Measurements from ENCODE around the gene ZNF605.
A peak's percentile ranks its signal among the peaks of the same experiment; 100 is the strongest.
"Not testable (repeated sequence)": the region's sequence is repeated elsewhere in the genome, so short reads cannot be mapped to it uniquely, and the experiment has no call there.

ZNF605 gene

DNA sequence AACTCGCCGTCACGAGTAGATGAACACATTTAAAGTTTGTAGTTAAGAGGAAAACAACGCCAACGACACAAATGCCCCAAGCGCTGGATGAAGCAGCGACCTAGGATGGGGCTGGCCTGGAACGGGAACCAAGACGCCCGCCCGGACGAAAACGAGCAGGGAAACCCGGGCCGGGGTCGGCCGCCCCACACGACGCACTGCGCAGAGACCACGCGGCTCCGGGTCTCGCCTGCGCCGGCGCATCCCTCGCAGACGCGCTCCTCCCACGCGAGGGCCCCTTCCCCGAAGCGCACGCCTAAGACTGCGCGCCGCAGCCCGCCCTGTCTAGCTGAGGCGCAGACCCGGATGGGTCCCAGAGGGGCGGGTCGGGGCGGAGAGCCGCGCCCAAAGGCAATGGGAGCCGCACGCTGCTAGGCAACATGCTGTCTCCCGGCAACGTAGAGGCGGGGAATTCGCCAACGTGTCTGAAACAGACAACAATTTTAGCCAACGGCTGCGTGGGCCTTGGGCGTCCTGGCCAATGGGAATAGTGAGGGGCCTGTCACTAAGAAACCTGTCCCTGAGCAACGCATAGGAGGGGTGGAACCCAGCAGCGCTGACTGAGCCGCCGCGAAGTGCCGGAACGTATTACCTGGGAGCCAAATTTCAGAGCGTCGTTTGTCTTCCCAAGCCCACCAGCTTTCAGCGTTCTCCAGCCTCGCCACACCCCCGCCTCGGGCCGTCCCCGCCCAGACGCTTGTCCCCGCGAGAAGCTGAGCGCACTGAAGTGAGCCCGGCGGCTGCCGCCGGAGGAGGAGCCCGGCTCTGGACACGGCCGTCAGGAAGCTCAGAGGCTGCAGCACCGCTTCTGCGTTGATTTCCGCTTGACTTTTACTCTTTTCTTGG, 47.7 kb downstream of the ZNF605 start:
- DNase-seq (ENCODE audit: insufficient read length, low spot score) (peak; percentile 97), FAIRE-seq (peak; percentile 99)

DNA sequence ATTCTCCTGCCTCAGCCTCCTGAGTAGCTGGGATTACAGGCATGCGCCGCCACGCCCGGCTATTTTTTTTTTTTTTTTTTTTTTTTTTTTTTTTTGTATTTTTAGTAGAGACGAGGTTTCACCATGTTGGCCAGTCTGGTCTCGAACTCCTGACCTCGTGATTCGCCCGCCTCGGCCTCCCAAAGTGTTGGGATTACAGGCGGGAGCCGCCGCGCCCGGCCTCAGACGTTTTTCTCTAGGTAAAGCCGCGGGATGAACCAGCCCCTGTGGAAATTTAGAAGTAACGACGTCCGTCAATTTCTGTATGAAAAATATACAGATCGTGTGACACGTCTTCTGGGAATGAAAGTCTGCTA, 48.3 kb downstream of the ZNF605 start:
- not testable (repeated sequence) for DNase-seq (ENCODE audit: insufficient read length, low spot score); FAIRE-seq

DNA sequence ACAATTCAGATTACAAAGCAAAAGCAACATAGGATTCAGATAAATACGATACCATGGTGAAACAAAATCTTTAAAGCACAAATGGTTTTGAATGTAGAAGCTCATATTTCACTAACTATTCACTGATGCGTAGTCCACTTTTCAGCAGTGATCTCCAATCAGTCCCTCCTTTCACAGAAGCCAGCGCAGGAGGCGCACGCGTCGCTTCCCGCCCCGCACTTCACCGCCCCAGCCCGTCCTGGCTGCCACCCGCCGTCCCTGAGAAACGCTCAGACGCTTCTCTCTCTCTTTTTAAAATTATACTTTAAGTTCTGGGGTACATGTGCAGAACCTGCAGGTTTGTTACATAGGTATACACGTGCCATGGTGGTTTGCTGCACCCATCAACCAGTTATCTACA, 48.9 kb downstream of the ZNF605 start:
- DNase-seq (ENCODE audit: insufficient read length, low spot score) (no peak), FAIRE-seq (no peak)

DNA sequence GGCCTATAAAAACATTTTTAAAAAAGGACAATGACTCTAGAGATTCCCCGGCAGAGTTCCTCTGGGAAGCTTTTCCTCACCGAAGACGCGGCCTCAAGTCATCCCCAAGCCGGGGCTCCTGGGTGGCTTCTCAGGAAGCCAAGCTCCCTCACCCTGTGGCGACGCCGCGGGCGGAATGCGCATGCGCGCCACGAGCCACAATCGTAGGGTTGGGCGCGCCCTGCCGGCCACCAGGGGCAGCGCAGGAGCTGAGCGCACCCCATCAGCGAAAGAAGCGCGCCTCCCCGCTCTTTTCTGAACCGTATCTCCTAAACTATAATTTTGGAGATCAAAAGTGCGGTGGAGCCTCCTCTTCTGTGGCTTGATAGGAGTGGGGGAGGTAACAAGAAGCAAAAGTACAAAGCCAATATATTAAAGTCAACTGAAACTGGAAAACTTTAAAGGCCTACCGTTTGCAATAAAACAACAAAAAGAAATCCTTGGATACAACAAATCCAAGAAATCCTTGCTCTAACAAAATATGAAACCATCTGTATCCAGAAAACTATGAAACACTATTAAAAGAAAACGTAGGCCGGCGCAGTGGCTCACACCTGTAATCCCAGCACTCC, 51.3 kb downstream of the ZNF605 start:
- FAIRE-seq (no peak), DNase-seq (ENCODE audit: insufficient read length, low spot score) (no peak)

DNA sequence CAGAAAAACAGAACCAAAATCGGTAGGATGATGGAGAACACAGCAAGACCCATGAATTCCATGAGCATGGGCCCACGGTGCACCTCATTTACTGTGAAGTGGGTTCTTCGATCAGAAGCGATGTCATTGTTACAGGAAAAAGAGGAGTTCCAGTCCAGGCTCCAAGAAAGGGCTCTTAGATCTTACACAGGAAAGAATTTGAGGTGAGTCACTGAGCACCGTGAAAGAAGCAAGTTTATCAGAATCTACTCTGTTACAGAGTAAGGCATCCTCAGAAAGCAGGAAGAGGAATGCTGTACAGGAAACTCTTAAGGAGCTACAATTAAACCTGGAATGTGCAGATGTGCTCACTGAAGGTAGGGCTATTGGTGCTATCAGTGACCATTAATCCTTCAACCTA, 57.1 kb downstream of the ZNF605 start:
- DNase-seq (ENCODE audit: insufficient read length, low spot score) (no peak), FAIRE-seq (no peak)

DNA sequence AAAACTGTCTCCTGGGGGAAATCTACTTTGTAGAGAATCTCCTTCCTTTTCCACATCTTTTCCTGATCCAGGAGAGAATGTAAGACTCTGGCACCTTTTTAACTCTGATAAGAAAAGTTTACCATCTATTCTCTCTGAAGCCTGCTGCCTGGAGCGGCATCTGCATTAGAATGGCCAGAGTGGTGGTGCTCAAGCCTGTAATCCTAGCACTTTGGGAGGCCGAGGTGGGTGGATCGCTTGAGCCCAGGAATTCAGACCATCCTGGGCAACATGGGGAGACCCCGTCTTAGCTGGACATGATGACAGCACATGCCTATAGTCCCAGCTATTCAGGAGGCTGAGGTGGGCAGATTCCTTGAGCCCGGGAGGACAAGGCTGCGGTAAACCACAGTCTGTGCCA, 67.3 kb downstream of the ZNF605 start:
- FAIRE-seq, result no peak
- DNase-seq (ENCODE audit: insufficient read length, low spot score), result no peak

DNA sequence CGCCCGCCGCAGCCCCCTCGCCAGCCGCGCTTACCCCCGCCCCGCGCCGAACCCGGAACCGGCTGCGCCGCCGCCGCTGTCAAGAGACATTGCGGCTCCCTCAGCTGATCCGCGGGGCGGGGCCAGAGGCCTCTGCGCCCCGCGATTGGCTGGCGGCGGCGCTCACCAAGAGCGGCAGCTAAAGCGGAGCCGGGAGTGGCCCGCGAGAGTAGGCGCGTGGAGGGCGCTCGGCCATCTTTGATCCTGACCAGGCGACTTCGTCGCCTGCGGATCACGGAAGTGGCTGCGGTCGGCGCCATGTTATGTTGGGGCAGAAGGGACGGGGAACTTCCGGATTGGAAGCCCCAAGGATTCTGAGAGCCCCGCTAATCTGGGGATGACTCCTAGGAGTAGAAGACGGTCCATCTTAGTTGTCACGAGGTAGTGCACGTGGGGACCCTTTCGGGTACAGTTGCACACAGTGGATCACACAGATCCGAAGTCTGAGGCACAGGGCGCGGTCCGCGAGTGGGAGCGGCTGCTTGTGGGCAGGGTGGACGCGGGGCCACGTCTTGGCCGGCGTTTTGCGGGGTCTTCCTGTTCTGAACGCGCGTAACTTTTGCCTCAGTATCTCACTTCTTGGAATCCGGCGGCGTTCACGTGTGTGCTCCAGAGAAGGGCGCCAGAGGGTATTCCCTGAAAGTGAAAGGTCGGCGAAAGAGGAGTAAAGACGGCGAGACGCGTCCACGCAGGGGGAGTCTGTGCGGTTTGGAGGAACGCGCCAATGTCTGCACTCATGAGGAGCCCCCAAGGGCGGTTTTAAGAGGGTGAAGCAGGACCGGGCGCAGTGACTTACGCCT, 68.4 kb downstream of the ZNF605 start, which contains the start of gene CHFR:
TSS of gene CHFR (minus strand) at position 93 of the 839 bp plus-strand sequence. CDS start 277 bp downstream, outside the sequence.
- peak; percentile 95 for DNase-seq (ENCODE audit: insufficient read length, low spot score)

DNA sequence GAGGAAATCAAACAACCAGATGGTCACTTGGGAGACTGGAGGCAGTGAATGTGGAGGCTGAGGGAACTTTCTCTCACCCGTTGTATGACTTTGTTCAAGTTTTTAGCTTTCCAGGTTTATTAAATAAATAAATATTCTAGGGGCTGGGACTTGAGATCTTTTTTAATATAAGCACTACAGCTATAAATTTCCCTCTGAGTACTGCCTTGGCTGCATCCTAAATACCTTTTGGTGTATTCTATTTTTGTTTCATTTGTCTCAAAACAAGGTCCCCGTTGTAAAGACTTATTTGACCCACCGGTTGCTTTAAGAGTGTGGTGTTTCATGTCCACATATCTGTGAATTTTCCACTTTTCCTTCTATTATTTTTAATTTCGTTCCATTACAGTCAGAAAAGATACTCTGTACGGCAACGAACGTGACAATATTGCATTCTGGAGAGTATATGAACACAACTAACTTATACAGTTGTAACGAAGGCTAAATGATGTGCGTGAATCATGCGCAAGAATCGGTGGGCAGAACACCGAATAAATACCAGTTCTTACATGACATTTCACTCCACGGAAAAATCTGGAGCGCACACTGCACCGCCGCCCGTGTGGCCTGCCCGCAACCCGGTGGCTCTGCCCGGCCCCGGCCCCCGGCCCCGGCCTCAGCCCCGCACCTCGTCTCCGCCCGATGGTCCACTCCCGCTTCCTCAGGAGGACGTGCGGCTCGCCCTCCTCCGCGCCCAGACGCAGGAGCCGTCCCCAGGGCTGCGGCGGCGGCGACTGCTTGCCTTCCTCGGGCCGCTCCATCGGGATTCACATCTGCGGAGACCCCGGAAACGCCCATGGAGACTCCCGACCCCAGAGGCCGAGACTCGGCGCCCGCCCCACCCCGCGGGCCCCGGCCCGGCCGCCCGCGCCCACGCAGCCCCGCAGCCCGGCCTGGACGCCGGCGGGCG, 69.3 kb downstream of the ZNF605 start:
- DNase-seq (ENCODE audit: insufficient read length, low spot score) (peak; percentile 28), FAIRE-seq (no peak)

More for the DNA sequence above, 68.4 kb downstream of the ZNF605 start, which contains the start of gene CHFR:
- FAIRE-seq, result peak; percentile 52

DNA sequence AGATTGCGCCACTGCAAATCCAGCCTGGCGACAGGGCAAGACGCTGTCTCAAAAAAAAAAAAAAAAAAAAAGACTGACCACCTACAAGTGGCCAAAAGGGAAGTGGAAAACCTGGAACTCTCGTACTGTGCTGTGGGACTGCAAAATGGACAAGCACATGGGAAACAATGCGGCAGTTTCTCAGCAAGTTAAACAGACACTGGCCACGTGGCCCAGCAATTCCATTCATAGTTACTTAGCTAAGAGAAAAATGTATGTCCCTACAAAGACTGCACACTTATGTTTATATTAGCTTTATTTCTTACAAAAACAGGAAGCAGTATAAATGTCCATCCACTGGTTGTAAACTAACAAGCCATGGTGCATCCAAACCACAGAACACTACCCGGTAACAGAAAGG, 74.3 kb downstream of the ZNF605 start:
- no peak for DNase-seq (ENCODE audit: insufficient read length, low spot score)
- FAIRE-seq, result no peak

DNA sequence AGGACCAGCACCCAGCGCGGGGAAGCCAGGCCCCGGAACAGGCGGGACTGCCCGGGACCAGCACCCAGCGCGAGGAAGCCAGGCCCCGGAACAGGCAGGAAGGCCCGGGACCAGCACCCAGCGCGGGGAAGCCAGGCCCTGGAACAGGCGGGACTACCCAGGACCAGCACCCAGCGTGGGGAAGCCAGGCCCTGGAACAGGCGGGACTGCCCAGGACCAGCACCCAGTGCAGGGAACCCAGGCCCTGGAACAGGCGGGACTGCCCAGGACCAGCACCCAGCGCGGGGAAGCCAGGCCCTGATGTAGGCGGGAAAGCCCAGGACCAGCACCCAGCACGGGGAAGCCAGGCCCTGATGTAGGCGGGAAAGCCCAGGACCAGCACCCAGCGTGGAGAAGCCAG, 81.5 kb downstream of the ZNF605 start:
- DNase-seq (ENCODE audit: insufficient read length, low spot score); FAIRE-seq: not testable (repeated sequence)

DNA sequence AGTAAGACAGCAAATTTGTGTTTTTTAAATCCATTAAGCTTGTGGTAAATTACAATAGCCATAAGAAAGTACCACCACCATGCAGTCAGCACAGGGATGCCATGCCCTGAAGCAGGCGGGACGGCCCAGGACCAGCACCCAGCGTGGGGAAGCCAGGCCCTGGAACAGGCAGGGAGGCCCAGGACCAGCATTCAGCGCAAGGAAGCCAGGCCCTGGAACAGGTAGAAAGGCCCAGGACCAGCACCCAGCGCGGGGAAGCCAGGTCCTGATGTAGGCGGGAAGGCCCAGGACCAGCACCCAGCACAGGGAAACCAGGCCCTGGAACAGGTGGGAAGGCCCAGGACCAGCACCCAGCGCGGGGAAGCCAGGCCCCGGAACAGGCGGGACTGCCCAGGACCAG, 81.9 kb downstream of the ZNF605 start:
- no peak for DNase-seq (ENCODE audit: insufficient read length, low spot score)
- no peak for FAIRE-seq

DNA sequence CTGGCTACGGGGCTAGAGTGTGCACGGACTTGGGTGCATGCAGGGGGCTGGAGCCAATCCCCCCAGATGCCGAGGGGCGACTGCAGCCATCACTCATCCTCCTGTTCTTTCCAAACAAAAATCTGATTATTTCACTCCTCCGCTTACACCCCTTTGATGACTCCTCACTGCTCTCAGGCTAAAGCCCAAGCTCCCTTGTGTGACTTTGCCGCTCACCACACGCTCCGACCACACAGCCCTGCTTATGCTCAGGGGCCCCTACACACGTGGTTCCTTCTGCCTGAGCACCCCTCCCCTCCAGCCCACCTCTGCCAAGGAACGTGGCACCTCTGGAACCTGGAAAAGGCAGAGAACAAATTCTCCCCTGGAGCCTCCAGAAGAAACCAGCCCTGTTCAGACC, 82.4 kb downstream of the ZNF605 start:
- FAIRE-seq (no peak), DNase-seq (ENCODE audit: insufficient read length, low spot score) (no peak)

DNA sequence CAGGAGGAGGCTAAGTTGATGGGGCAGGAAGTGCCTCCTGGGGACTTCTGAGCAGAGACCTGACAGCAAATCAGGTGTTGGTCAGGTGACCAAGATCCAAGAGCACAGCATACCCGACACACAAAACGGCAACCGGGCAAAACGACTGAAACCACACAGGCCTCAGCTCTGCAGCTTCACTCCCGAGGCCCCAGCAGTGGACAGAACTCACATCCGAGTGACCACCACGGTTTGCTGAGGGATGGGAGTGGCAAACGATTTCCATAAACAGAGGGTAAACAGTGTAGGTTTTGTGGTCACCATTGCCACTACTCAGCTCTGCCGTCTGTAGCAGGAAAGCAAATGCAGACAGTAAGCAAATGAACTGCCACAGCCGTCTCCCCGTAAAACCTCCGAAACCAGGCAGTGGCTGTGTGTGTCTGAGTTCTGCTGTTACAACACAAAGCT, 83.1 kb downstream of the ZNF605 start:
- FAIRE-seq (no peak), DNase-seq (ENCODE audit: insufficient read length, low spot score) (no peak)

DNA sequence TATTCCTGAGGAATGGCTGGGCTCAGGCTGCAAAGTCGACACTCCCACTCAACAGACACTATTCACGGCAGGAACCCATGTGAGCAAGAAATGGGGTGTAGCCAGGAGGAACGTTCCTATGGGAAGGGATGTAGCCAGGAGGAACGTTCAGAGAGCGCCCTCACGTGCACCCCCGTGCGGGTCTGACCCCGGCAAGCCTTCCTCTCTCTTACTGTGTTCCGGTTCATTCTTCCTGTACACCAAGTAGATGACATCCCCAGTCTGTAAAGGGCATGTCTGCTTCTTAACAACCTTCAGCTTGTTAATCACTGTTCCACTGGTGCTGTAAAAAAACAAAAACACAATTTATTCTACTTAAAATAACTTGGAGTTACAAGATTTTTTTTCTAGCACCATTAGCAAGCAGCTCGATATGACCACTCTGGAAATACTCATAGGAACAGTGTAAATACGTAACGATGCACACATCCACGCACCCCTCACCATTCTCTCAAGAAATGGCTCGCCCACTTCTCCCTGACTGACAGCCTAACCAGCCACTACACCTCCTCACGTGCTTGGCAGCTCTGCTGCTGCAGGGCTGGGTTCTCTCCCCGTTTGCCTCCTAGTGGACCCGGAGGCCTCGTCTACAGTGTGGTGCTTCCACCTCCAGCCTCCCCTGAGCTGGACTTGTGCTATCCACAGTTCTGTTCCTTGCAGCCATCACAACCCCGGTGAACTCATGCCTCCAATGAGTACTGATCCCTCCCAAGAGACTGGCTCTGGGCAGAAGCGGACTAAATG, 83.8 kb downstream of the ZNF605 start:
- DNase-seq (ENCODE audit: insufficient read length, low spot score), result no peak
- no peak for FAIRE-seq

DNA sequence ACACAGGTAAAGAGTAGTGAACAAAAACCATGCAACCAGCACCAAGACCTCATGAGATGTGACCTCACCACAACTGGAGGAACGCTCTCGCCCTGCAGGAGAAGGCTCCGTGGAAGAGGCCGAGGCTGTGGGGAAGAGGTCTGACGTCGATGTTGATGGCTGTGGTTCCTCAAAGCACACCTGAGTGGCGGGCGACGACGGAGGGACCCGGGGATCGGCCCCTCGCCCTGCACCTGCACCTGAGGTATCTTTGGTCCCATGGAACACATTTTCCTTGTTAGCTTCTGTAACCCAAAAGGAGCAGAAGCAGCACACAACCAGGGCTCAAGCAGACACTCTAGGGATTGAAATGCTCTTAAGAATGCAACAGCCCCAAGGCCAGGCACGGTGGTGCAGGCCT, 86.6 kb downstream of the ZNF605 start:
- FAIRE-seq, result no peak
- DNase-seq (ENCODE audit: insufficient read length, low spot score), result no peak

Measured in HTR-8/SVneo (cell line).